ENCODE measurements around the gene UROD. TPM values are rescaled to one million over a fixed set of nuclear protein-coding genes. Genes with fewer than 3 reads are reported as not detected.

UROD gene
- total RNA-seq, 6 donors from 2014 or later: 38.6 to 76.3 (median 63.3) TPM

GRCh38 chr1:45026446-45026845, 14.4 kb downstream of the UROD start:
- no peaks in the 10 kb centered on the region for H3K36me3 ChIP-seq
- H3K27me3 ChIP-seq: no peaks in the 10 kb centered on the region
- no peaks in the 10 kb centered on the region for H3K4me1 ChIP-seq
- TF ChIP-seq EP300 (IDR thresholded peaks at IDR 0.05) (no peak), POLR2A (IDR thresholded peaks at IDR 0.05) (no peak), POLR2AphosphoS5 (IDR thresholded peaks at IDR 0.05) (no peak), CTCF (IDR thresholded peaks at IDR 0.05) (no peak)
- 88 to 90% methylated on average over 1 of the region's 1 CpG for WGBS, 2 donors
- no peak overlapping the region for H3K4me3 ChIP-seq
- DNase-seq: no peak
- no peak for ATAC-seq (ENCODE audit: low FRiP score in 2 of 2)
- no peaks in the 10 kb centered on the region for H3K9me3 ChIP-seq
- no peak overlapping the region for H3K27ac ChIP-seq

GRCh38 chr1:45032837-45033236, 20.8 kb downstream of the UROD start:
- no peaks in the 10 kb centered on the region for H3K4me1 ChIP-seq
- no peaks in the 10 kb centered on the region for H3K9me3 ChIP-seq
- DNase-seq (no peak), ATAC-seq (ENCODE audit: low FRiP score in 2 of 2) (no peak)
- TF ChIP-seq POLR2A (IDR thresholded peaks at IDR 0.05) (no peak), EP300 (IDR thresholded peaks at IDR 0.05) (no peak), CTCF (IDR thresholded peaks at IDR 0.05) (no peak), POLR2AphosphoS5 (IDR thresholded peaks at IDR 0.05) (no peak)
- peaks cover 0 to 6% (median 0%) of the 10 kb centered on the region in 4 donors for H3K36me3 ChIP-seq
- no peaks in the 10 kb centered on the region for H3K27me3 ChIP-seq
- no peak overlapping the region for H3K4me3 ChIP-seq
- H3K27ac ChIP-seq: no peak overlapping the region
- 70 to 86% methylated on average over 2 of the region's 2 CpGs for WGBS, 2 donors

- peaks cover 0 to 6% (median 0%) of the 10 kb centered on the region in 4 donors for H3K36me3 ChIP-seq
- WGBS, 2 donors: 100% methylated on average over 1 of the region's 1 CpG
- ATAC-seq (ENCODE audit: low FRiP score in 2 of 2) (no peak), DNase-seq (no peak)
- H3K9me3 ChIP-seq: no peaks in the 10 kb centered on the region
- TF ChIP-seq POLR2A (IDR thresholded peaks at IDR 0.05): no peak
- TF ChIP-seq EP300 (IDR thresholded peaks at IDR 0.05): no peak
- no peak for TF ChIP-seq POLR2AphosphoS5 (IDR thresholded peaks at IDR 0.05)
- TF ChIP-seq CTCF (IDR thresholded peaks at IDR 0.05): no peak
- H3K27me3 ChIP-seq: no peaks in the 10 kb centered on the region
- no peak overlapping the region for H3K27ac ChIP-seq
- H3K4me1 ChIP-seq: no peaks in the 10 kb centered on the region
- no peak overlapping the region for H3K4me3 ChIP-seq
These were observed 21.3 kb downstream of the UROD start for GRCh38 chr1:45033356-45033755.

GRCh38 chr1:45035631-45036301, 23.7 kb downstream of the UROD start:
- no peak for ATAC-seq (ENCODE audit: low FRiP score in 2 of 2)
- Histone ChIP-seq H3K9me3 (no peaks in the 10 kb centered on the region), H3K27me3 (no peaks in the 10 kb centered on the region), H3K36me3 (peaks cover 0 to 6% (median 0%) of the 10 kb centered on the region in 4 donors), H3K4me3 (no peak overlapping the region), H3K4me1 (no peaks in the 10 kb centered on the region), H3K27ac (no peak overlapping the region)
- DNase-seq: no peak
- 79 to 88% methylated on average over 7 of the region's 7 CpGs for WGBS, 2 donors
- no peak for TF ChIP-seq CTCF (IDR thresholded peaks at IDR 0.05)
- TF ChIP-seq POLR2AphosphoS5 (IDR thresholded peaks at IDR 0.05): no peak
- TF ChIP-seq POLR2A (IDR thresholded peaks at IDR 0.05): no peak
- no peak for TF ChIP-seq EP300 (IDR thresholded peaks at IDR 0.05)

GRCh38 chr1:45037456-45037855, 25.4 kb downstream of the UROD start:
- no peak for TF ChIP-seq CTCF (IDR thresholded peaks at IDR 0.05)
- TF ChIP-seq POLR2A (IDR thresholded peaks at IDR 0.05): no peak
- no peak for TF ChIP-seq EP300 (IDR thresholded peaks at IDR 0.05)
- TF ChIP-seq POLR2AphosphoS5 (IDR thresholded peaks at IDR 0.05): no peak
- DNase-seq (no peak), ATAC-seq (ENCODE audit: low FRiP score in 2 of 2) (no peak)
- Histone ChIP-seq H3K4me1 (no peaks in the 10 kb centered on the region), H3K4me3 (no peak overlapping the region), H3K27ac (no peak overlapping the region), H3K9me3 (no peaks in the 10 kb centered on the region), H3K27me3 (no peaks in the 10 kb centered on the region), H3K36me3 (peaks cover 0 to 6% (median 0%) of the 10 kb centered on the region in 4 donors)

Data from upper lobe of left lung (tissue), 6 donors.